ENCODE results near the gene PLEKHA7.

Gene PLEKHA7

DNA sequence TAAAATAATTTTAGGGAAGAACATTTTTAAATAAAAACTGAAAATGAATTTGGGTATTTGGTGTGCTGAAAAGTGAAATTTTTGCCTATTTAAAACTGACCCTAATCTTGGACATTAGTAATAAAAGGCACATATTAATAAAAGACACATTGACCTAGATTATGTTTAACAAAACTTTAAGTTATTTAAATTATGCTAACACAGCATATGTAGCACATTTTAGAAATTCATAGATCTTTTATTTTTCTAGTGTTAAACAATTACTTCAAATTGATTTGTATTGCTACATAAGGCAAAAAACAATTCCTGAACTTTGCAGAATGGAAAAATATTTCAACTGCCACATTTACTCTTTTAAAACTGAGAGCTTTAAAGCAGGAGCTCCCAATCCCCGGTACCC is 265.1 kb downstream of the PLEKHA7 start:
- Histone ChIP-seq H3K27ac (no peak overlapping the region), H3K4me3 (ENCODE audit: low read depth, low read length) (no peak overlapping the region), H3K27me3 (replicated peaks) (no peaks in the 10 kb centered on the region), H3K36me3 (replicated peaks) (peaks cover 73% of the 10 kb centered on the region)
- in situ Hi-C loops (cut with HindIII; ENCODE audit: low pct_ligation_motif_present, low sequenced_read_pairs), result no loop called here
- DNase-seq, result no peak
- TF ChIP-seq, protein P1, sequence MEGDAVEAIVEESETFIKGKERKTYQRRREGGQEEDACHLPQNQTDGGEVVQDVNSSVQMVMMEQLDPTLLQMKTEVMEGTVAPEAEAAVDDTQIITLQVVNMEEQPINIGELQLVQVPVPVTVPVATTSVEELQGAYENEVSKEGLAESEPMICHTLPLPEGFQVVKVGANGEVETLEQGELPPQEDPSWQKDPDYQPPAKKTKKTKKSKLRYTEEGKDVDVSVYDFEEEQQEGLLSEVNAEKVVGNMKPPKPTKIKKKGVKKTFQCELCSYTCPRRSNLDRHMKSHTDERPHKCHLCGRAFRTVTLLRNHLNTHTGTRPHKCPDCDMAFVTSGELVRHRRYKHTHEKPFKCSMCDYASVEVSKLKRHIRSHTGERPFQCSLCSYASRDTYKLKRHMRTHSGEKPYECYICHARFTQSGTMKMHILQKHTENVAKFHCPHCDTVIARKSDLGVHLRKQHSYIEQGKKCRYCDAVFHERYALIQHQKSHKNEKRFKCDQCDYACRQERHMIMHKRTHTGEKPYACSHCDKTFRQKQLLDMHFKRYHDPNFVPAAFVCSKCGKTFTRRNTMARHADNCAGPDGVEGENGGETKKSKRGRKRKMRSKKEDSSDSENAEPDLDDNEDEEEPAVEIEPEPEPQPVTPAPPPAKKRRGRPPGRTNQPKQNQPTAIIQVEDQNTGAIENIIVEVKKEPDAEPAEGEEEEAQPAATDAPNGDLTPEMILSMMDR (IDR thresholded peaks at IDR 0.05; ENCODE audit: low read depth, low read length, missing control alignments), result no peak

DNA sequence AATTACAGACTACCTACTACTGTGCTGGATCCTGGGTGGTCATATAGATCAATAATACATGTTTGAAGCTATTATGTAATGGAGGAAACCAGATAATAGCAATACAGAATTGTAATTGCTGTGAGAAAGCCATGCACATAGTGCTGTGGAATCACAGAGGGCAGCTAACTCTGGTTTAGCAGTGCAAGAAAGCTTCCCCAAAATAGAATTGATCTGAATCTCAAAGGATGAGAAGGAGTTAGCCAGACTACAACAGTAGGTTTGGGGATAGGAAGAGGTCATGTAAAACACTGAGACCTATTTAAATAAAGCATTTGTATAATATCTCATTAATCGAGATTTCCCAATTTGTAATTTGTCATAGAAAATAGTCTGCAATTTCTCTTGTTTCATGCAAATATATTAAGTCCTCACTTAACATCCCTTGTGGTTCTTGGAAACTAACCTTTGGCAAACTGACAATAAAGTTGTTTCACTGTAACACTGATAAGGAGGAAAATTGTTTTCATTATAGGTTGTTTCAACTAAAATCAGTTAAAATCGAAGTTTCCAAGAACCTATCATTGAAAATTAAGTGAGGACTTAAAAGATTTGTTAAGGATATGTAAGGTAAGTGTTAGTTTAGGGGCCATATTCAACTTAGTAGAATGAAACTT is 268.1 kb downstream of the PLEKHA7 start:
- H3K4me3 ChIP-seq (ENCODE audit: low read depth, low read length), result no peak overlapping the region
- in situ Hi-C loops (cut with HindIII; ENCODE audit: low pct_ligation_motif_present, low sequenced_read_pairs), result no loop called here
- H3K36me3 ChIP-seq (replicated peaks), result peaks cover 46% of the 10 kb centered on the region
- TF ChIP-seq, protein P1 (IDR thresholded peaks at IDR 0.05; ENCODE audit: low read depth, low read length, missing control alignments), result no peak
- no peak overlapping the region for H3K27ac ChIP-seq
- no peaks in the 10 kb centered on the region for H3K27me3 ChIP-seq (replicated peaks)
- no peak for DNase-seq

DNA sequence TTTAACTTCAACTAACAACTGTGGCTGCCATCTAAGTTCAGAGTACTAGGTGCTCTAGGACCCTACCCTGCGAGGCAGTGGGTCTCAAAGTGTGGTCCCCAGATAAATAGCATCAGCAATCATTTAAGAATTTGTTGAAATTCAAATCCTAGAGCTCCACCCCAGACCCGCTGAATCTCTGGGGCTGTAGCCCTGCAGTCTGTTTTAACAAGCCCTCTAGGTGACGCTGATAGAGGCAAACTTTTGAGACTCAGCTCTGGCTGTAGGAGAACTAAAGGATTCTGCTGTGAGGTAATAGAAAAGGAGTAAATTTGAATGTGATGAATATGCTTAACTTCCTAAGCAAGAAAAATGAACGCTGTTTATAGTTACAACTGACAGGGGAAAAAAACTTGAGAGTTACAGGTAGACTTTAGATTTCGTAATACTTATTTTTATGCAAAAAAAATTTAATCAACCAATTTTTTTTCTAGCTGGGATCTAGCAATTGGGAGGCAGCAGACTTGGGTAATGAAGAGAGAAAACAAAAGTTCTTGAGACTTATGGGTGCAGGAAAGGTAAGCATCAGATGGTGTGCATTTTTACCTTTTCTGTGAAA is 270.0 kb downstream of the PLEKHA7 start:
- in situ Hi-C loops (cut with HindIII; ENCODE audit: low pct_ligation_motif_present, low sequenced_read_pairs), result no loop called here
- TF ChIP-seq, protein P1 (IDR thresholded peaks at IDR 0.05; ENCODE audit: low read depth, low read length, missing control alignments), result no peak
- Histone ChIP-seq H3K27me3 (replicated peaks) (no peaks in the 10 kb centered on the region), H3K36me3 (replicated peaks) (peaks cover 27% of the 10 kb centered on the region), H3K4me3 (ENCODE audit: low read depth, low read length) (no peak overlapping the region), H3K27ac (no peak overlapping the region)
- DNase-seq, result no peak

DNA sequence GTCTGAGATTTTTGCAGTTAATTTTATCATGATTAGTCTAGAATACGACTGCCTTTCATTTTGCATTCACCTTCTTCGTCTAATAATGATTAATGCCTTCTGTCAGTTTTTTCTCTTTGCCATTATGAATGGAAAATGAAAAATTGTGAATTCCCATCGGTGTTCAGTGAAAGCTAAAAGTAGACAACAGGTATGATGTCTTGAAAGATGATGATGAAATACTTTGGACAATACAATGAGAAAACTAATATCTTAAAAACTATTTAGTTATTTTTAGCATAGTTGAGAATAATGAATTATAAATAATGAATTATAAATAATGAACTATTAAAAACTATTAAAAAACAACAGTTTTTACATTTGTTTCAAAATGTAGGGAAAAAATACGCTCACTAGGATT is 270.7 kb downstream of the PLEKHA7 start:
- in situ Hi-C loops (cut with HindIII; ENCODE audit: low pct_ligation_motif_present, low sequenced_read_pairs), result no loop called here
- no peak overlapping the region for H3K4me3 ChIP-seq (ENCODE audit: low read depth, low read length)
- TF ChIP-seq, protein P1 (IDR thresholded peaks at IDR 0.05; ENCODE audit: low read depth, low read length, missing control alignments), result no peak
- no peak for DNase-seq
- no peaks in the 10 kb centered on the region for H3K27me3 ChIP-seq (replicated peaks)
- no peak overlapping the region for H3K27ac ChIP-seq
- H3K36me3 ChIP-seq (replicated peaks), result peaks cover 27% of the 10 kb centered on the region

DNA sequence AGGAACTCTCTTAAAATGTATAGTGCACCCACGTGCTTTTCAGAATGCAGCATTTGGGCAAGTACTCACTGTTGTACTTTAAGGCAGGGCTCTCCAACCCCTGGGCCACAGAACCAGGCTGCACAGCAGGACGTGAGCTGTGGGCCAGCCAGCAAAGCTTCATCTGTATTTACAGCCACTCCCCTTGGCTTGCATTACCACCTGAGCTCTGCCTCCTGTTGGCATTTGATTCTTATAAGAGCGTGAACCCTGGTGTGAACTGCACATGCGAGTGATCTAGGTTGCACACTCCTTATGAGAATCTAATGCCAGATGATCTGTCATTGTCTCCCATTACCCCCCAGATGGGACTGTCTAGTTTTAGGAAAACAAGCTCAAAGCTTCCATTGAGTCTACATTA is 272.7 kb downstream of the PLEKHA7 start:
- Histone ChIP-seq H3K27ac (no peak overlapping the region), H3K27me3 (replicated peaks) (no peaks in the 10 kb centered on the region), H3K4me3 (ENCODE audit: low read depth, low read length) (no peak overlapping the region), H3K36me3 (replicated peaks) (peaks cover 19% of the 10 kb centered on the region)
- TF ChIP-seq, protein P1 (IDR thresholded peaks at IDR 0.05; ENCODE audit: low read depth, low read length, missing control alignments), result no peak
- DNase-seq, result no peak
- in situ Hi-C loops (cut with HindIII; ENCODE audit: low pct_ligation_motif_present, low sequenced_read_pairs), result no loop called here
